Loucy (cell line): ENCODE measurements around the gene CASP10.

Source experiments
- CTCF ChIP-seq: fragments of 200-600 bp; sonication (generic); conservative IDR thresholded peaks from 2 replicates; pipeline ENCODE4 v1.5.1; 2014; ENCODE audit warnings: mild to moderate bottlenecking, antibody characterized with exemption, low read length
- EZH2phosphoT487 ChIP-seq: fragments of 200-600 bp; IDR thresholded peaks from 2 replicates; pipeline ENCODE4 v1.6.1; 2018; ENCODE audit warnings: antibody characterized with exemption, mild to moderate bottlenecking, moderate library complexity, borderline replicate concordance

DNA sequence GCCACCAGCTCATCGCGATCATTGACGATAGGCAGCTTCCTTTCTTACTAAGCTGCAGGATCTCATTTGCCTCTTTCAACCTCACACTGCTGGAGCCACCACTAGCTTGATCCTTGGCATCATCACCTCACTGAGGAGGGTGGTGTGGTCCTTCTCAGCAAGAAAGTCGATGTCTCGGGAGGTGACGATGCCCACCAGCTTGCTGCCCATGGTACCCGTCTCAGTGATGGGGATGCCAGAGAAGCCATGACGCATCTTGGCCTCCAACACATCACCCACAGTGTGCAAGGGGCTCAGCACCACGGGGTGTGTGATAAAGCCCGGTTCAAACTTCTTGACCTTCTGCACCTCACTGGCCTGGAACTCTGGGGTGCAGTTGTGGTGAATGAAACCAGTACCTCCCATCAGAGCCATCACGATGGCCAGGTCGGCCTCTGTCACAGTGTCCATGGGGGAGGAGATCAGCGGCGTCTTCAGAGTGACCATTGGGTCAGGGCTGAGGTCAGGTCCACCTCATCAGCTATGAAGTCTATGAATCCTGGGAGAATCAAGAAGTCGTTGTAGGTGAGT, 44.5 kb upstream of the CASP10 start:
- no peak for TF ChIP-seq EZH2phosphoT487
- TF ChIP-seq CTCF, result no peak
